Fibroblast of the aortic adventitia (primary cell): Measurements from ENCODE around the gene MARCHF3. TPM values are rescaled to one million over a fixed set of nuclear protein-coding genes. Genes with fewer than 3 reads are reported as not detected.
"Not testable (repeated sequence)": the region's sequence is repeated elsewhere in the genome, so short reads cannot be mapped to it uniquely, and the experiment has no call there.

Source experiments
- DNase-seq: peaks from one replicate; pipeline ENCODE4 v3.0.0-alpha.2; 2010; ENCODE audit warnings: low read depth
- H3K4me3 ChIP-seq: 2 replicates; pipeline ENCODE4 v1.5.1; 2011; ENCODE audit warnings: low read depth, mild to moderate bottlenecking, control low read depth, low read length, moderate library complexity
- total RNA-seq: library from RNA; depleted of rRNA; stranded (reverse); fragments of >200 nt; gene quantifications from 2 replicates; pipeline ENCODE4 v1.2.3, GENCODE V29; 2012; ENCODE audit warnings: low replicate concordance
- TF ChIP-seq, protein P1 (sequence below): IDR thresholded peaks from 2 replicates; pipeline ENCODE4 v1.5.1; 2011; ENCODE audit warnings: mild to moderate bottlenecking, low read length, control low read depth, inconsistent platforms; ENCODE audit not compliant: insufficient read depth

The MARCHF3 gene
- total RNA-seq, 1 donor: 16.9 TPM

DNA sequence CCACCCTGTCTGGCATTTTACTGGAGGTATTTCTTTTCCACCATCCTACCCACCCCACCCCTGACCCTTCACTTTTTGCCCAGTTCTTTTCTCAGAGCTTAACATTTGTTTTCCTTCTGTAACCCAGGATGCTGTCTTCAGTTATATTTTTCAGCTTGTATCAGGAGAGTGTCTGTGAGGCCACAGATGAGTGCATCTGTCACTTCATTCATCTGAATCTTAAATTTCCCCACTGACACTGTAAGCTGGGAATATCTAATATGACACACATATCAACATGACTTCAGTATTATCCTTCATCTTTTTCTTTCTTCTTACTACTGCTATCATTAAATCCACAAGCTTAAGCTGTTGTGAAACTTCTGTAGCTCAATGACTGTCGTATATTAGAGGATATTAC lies 4.9 kb downstream of the MARCHF3 start:
- TF ChIP-seq, protein P1, sequence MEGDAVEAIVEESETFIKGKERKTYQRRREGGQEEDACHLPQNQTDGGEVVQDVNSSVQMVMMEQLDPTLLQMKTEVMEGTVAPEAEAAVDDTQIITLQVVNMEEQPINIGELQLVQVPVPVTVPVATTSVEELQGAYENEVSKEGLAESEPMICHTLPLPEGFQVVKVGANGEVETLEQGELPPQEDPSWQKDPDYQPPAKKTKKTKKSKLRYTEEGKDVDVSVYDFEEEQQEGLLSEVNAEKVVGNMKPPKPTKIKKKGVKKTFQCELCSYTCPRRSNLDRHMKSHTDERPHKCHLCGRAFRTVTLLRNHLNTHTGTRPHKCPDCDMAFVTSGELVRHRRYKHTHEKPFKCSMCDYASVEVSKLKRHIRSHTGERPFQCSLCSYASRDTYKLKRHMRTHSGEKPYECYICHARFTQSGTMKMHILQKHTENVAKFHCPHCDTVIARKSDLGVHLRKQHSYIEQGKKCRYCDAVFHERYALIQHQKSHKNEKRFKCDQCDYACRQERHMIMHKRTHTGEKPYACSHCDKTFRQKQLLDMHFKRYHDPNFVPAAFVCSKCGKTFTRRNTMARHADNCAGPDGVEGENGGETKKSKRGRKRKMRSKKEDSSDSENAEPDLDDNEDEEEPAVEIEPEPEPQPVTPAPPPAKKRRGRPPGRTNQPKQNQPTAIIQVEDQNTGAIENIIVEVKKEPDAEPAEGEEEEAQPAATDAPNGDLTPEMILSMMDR: no peak
- no peak for DNase-seq
- H3K4me3 ChIP-seq: no peak overlapping the region

DNA sequence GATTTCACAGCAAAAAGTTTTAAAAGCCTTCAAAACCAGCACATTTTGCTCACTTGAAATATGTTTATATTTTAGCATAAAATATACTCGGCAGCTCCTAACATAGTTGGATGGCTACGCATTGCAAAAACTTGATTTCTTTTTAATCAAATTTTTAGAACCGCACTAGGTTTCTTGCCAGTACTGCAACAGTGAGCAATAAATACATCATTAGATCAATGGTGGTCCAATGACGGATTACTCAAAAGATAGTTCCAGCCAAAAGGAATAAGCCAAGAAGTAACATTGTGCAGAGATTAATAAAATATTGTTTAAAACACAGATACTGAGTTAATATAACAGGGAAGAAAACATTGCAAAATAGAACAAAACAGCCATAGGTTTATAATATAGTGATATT lies 5.5 kb downstream of the MARCHF3 start:
- peak; percentile 51 for DNase-seq
- TF ChIP-seq, protein P1: no peak

DNA sequence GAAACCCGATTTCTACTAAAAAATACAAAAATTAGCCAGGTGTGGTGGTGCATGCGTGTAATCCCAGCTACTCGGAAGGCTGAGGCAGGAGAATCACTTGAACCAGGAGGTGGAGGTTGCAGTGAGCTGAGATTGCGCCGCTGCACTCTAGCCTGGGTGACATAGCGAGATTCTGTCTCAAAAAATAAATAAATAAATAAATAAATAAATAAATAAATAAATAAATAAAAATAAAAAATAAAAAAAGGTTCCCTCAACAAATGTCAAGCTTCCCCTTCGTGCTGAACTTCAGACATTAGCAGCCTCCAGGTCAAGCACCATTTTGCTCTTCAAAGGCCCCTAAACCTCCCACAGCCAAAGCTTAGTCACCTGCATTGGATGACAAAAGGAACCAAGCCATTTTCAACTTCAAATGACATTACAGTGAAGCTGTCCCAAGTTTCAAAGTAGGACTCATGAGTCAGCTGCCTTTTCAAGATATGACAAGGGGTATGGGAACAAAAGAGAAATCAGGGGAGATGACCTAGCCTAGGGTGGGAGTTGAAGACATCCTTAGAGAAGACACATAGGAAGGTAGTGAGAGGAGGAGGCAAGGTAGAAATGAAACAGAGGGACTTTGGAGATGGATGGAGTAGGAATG lies 6.7 kb downstream of the MARCHF3 start:
- not testable (repeated sequence) for DNase-seq, H3K4me3 ChIP-seq

More for the DNA sequence above, 5.5 kb downstream of the MARCHF3 start:
- H3K4me3 ChIP-seq: no peak overlapping the region

DNA sequence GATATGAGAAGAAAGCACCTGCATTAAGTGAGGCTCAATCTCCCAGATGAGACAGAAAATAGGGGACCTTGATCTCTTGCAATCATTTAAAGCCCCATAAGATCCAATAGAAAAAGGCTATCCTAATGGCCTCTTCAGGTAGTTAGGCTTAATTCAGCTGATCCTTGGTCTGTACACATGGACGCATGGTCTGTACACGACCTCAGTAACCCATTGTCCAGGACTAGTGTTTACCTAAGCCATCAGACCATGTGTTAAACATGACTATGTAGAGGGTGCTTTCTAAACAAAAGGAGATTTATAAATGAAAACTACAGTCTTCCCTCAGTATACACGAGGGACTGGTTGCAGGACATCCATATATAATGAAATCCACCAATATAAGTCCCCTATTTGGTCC lies 7.5 kb downstream of the MARCHF3 start:
- DNase-seq: no peak
- no peak overlapping the region for H3K4me3 ChIP-seq
- TF ChIP-seq, protein P1: no peak

DNA sequence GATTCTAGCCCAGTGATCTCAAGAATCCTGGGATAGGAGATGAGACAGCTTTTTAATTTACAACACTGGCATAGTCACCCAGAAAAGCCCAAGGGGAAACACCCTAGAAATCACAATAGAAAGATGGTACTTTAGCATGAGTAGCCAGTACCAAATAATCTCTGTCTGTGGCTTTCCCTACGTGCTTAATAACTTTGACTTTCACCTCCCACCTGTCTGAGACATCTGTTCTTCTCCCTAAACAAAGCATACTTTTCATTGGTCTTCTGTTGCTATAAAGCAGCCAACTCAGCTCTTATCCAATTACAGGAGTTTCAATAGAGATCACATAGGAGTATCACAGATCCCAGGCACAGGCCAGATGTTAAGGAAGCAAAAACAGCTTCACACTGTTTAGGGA lies 10.4 kb downstream of the MARCHF3 start:
- no peak for DNase-seq
- H3K4me3 ChIP-seq: no peak overlapping the region
- TF ChIP-seq, protein P1: no peak

DNA sequence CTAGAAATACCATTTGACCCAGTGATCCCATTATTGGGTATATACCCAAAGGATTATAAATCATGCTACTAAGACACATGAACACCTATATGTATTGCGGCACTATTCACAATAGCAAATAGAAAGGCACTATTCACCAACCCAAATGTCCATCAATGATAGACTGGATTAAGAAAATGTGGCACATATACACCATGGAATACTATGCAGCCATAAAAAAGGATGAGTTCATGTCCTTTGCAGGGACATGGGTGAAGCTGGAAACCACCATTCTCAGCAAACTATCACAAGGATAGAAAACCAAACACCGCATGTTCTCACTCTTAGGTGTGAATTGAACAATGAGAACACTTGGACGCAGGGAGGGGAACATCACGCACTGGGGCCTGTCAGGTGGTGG lies 13.6 kb downstream of the MARCHF3 start:
- H3K4me3 ChIP-seq, DNase-seq: not testable (repeated sequence)

DNA sequence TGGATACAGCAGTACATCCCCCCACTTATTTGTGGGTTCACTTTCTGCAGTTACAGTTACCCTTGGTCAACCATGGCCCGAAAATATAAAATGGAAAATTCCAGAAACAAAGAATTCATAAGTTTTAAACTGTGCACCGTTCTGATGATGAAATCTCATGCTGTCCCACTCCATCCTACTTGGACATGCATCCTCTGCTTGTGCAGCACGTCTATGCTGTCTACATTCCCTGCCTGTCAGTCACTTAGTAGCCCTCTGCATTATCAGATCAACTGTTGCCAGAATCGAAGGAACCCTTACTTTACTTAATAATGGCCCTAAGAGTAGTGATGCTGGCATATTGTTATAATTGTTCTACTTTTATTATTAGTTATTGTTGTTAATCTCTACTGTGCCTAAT lies 14.6 kb downstream of the MARCHF3 start:
- DNase-seq: no peak
- H3K4me3 ChIP-seq: no peak overlapping the region
- TF ChIP-seq, protein P1: no peak

DNA sequence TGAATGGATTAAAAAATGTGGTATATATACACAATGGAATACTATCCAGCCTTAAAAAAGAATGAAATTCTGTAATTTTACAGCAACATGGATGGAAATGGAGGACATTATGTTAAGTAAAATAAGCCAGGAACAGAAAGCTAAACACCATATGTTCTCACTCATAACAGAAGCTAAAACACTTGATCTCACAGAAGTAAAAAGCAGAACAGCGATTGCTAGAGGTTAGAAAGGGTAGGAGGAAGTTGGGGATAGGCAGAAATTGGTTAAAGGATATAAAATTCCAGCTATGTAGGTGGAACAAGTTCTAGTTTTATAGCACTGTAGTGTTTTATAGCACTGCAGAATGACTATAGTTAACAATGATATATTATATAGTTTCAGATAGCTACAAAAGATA lies 15.8 kb downstream of the MARCHF3 start:
- TF ChIP-seq, protein P1: no peak
- no peak overlapping the region for H3K4me3 ChIP-seq
- DNase-seq: no peak
